SK-N-SH (cell line): ENCODE data around the gene STX18. TPM values are rescaled to one million over a fixed set of nuclear protein-coding genes. Genes with fewer than 3 reads are reported as not detected.

Experiments
- CTCF ChIA-PET: fragments of 300-600, 350-600 bp; formaldehyde crosslinking; extraction: SDS; loops from one replicate; lab custom pipeline; 2021; lab: Yijun Ruan, JAX
- POLR2A ChIA-PET: fragments of 350-600 bp; sonication (Branson Sonifier 250); formaldehyde crosslinking; extraction: SDS; loops from one replicate; lab custom pipeline; 2020; ENCODE audit warnings: antibody characterized with exemption, inconsistent platforms; lab: Yijun Ruan, JAX
- DNase-seq: peaks from one replicate; pipeline ENCODE4 v3.0.0; 2012
- H2AFZ ChIP-seq: fragments of 200-600 bp; sonication (generic); 2 replicates; pipeline ENCODE4 v1.8.1; 2016; ENCODE audit warnings: antibody characterized with exemption, mild to moderate bottlenecking, low read depth
- H3F3A ChIP-seq: fragments of 200-600 bp; sonication (generic); replicated peaks from 2 replicates; pipeline ENCODE3; 2016; ENCODE audit warnings: antibody characterized with exemption, mild to moderate bottlenecking; ENCODE audit not compliant: insufficient read depth
- H3K27ac ChIP-seq, 2 experiments: fragments of 200-500 bp in 1 of 2; fragments of 200-600 bp in 1 of 2; sonication (Bioruptor generic) in 1 of 2; sonication (generic), shearing (Covaris generic) in 1 of 2; 2 replicates each; pipeline versions ENCODE4 v1.5.1 to v1.6.1; 2014 to 2016; ENCODE audit warnings: low read depth in 2 of 2, inconsistent platforms in 1 of 2, low read length in 1 of 2, mild to moderate bottlenecking in 1 of 2, mixed read lengths in 1 of 2
- H3K27me3 ChIP-seq: fragments of 200-600 bp; sonication (generic), shearing (Covaris generic); 2 replicates; pipeline ENCODE4 v1.6.1; 2016; ENCODE audit warnings: mixed run types; ENCODE audit not compliant: insufficient read depth
- H3K36me3 ChIP-seq, 2 experiments: fragments of 200-500 bp in 1 of 2; fragments of 200-600 bp in 1 of 2; sonication (Bioruptor generic) in 1 of 2; sonication (generic) in 1 of 2; replicated peaks in 1 of 2; 2 replicates each; pipeline versions ENCODE3 to v1.5.1; 2014 to 2016; ENCODE audit warnings: low read length in 1 of 2, mild to moderate bottlenecking in 1 of 2; ENCODE audit not compliant: insufficient read depth in 2 of 2, control insufficient read depth in 1 of 2
- H3K4me1 ChIP-seq, 2 experiments: fragments of 200-500 bp in 1 of 2; fragments of 200-600 bp in 1 of 2; sonication (Bioruptor generic) in 1 of 2; sonication (generic), shearing (Covaris generic) in 1 of 2; 2 replicates each; pipeline versions ENCODE4 v1.5.1 to v1.6.1; 2014 to 2016; ENCODE audit warnings: low read depth in 1 of 2, low read length in 1 of 2, mixed run types in 1 of 2; ENCODE audit not compliant: insufficient read depth in 2 of 2, control insufficient read depth in 1 of 2
- H3K4me2 ChIP-seq: fragments of 200-600 bp; sonication (generic), shearing (Covaris generic); 2 replicates; pipeline ENCODE4 v1.6.1; 2017; ENCODE audit warnings: mixed run types
- H3K4me3 ChIP-seq, 2 experiments: fragments of 200-500 bp in 1 of 2; fragments of 200-600 bp in 1 of 2; sonication (Bioruptor generic) in 1 of 2; sonication (generic), shearing (Covaris generic) in 1 of 2; 2 replicates each; pipeline versions ENCODE4 v1.5.1 to v1.8.1; 2014 to 2016; ENCODE audit warnings: low read depth in 2 of 2, inconsistent platforms in 1 of 2, low read length in 1 of 2, mild to moderate bottlenecking in 1 of 2, mixed read lengths in 1 of 2, moderate library complexity in 1 of 2
- H3K79me2 ChIP-seq: fragments of 200-600 bp; sonication (generic); 2 replicates; pipeline ENCODE4 v1.8.1; 2017; ENCODE audit warnings: mild to moderate bottlenecking; ENCODE audit not compliant: insufficient read depth
- H3K9ac ChIP-seq: fragments of 200-600 bp; sonication (generic); 2 replicates; pipeline ENCODE4 v1.6.1; 2017; ENCODE audit warnings: mixed run types
- H3K9me2 ChIP-seq: fragments of 200-600 bp; sonication (generic); 2 replicates; pipeline ENCODE4 v1.6.1; 2017; ENCODE audit warnings: mixed run types
- H3K9me3 ChIP-seq: fragments of 200-600 bp; sonication (generic); 2 replicates; pipeline ENCODE4 v1.6.1; 2017; ENCODE audit warnings: mixed run types, mild to moderate bottlenecking, moderate library complexity
- H4K20me1 ChIP-seq: fragments of 200-600 bp; sonication (generic); 2 replicates; pipeline ENCODE4 v1.6.1; 2017; ENCODE audit warnings: mild to moderate bottlenecking, mixed run types; ENCODE audit not compliant: insufficient read depth
- CTCF ChIP-seq: fragments of 200-600 bp; sonication (generic); IDR thresholded peaks from 2 replicates; pipeline ENCODE4 v1.6.1; 2017; ENCODE audit warnings: antibody characterized with exemption, mild to moderate bottlenecking, moderate library complexity
- FOXJ3 ChIP-seq: sonication (generic); formaldehyde crosslinking; IDR thresholded peaks from 2 replicates; pipeline ENCODE4 v1.5.1; 2020; ENCODE audit warnings: mild to moderate bottlenecking, missing genetic modification reagents
- FOXM1 ChIP-seq: IDR thresholded peaks from 2 replicates; pipeline ENCODE4 v1.4.0; 2012; ENCODE audit warnings: low read depth, mild to moderate bottlenecking
- JUND ChIP-seq: IDR thresholded peaks from 2 replicates; pipeline ENCODE4 v1.4.0; 2012
- POLR2AphosphoS5 ChIP-seq: IDR thresholded peaks from 2 replicates; pipeline ENCODE4 v1.6.1; 2012; ENCODE audit warnings: low read depth, low read length
- REST ChIP-seq: IDR thresholded peaks from 2 replicates; pipeline ENCODE4 v1.6.1; 2012; ENCODE audit warnings: mild to moderate bottlenecking, low read depth, low read length, moderate library complexity
- SMC3 ChIP-seq: IDR thresholded peaks from 2 replicates; pipeline ENCODE4 v1.6.1; 2012; ENCODE audit warnings: low read depth, low read length, improper control_type of control experiment
- USF1 ChIP-seq: IDR thresholded peaks from 2 replicates; pipeline ENCODE4 v1.4.0; 2012; ENCODE audit warnings: low read depth, borderline replicate concordance
- ZBTB33 ChIP-seq: IDR thresholded peaks from 2 replicates; pipeline ENCODE4 v1.4.0; 2012; ENCODE audit warnings: low read depth, borderline replicate concordance
- WGBS: methylation state at CpG from one replicate; pipeline ENCODE4 v1.1.6; 2017; ENCODE audit warnings: low lambda C conversion rate; 5-methylcytosine and 5-hydroxymethylcytosine counted together
- polyA plus RNA-seq, 3 experiments: library from polyadenylated mRNA; depleted of rRNA; stranded (reverse); fragments of >200 nt; gene quantifications; 2 replicates each; pipeline ENCODE4 v1.2.3, GENCODE V29; 2012

Gene STX18
- polyA plus RNA-seq, 1 of the 3 experiments (the other 2 are of a cell fraction) = 17.3 TPM

- no peak for TF ChIP-seq REST
- TF ChIP-seq SMC3 = no peak
- no peak for TF ChIP-seq FOXM1
- TF ChIP-seq ZBTB33 = no peak
- TF ChIP-seq FOXJ3 = no peak
Measured at GRCh38 chr4:4383085-4383484, 158.8 kb downstream of the STX18 start (continued).

GRCh38 chr4:4379540-4380087, 162.2 kb downstream of the STX18 start:
- no peak for TF ChIP-seq USF1
- no peak for TF ChIP-seq JUND
- peak; percentile 17; the same call in 1 of the 2 replicates for TF ChIP-seq CTCF
- no peak for TF ChIP-seq POLR2AphosphoS5
- CTCF ChIA-PET = interaction anchor here (1.0 to 1.6 kb wide), 4 partner anchors 12 to 76 kb away, joined by 3 to 4 read pairs (median 3); no protein-coding TSS in a partner anchor
- Histone ChIP-seq H3K27ac (no peak overlapping the region), H3K4me2 (no peak overlapping the region), H3K4me1 (no peaks in the 10 kb centered on the region; a peak in 1 of 4 replicates), H3K9me3 (no peaks in the 10 kb centered on the region), H3K4me3 (no peak overlapping the region), H3K9ac (no peak overlapping the region), H3F3A (no peaks in the 10 kb centered on the region), H3K9me2 (no peaks in the 10 kb centered on the region), H3K36me3 (no peaks in the 10 kb centered on the region), H2AFZ (no peak overlapping the region), H3K27me3 (peaks cover 18% of the 10 kb centered on the region), H4K20me1 (no peaks in the 10 kb centered on the region), H3K79me2 (no peaks in the 10 kb centered on the region)
- POLR2A ChIA-PET = no interaction called here
- WGBS = 50% methylated on average over 6 of the region's 6 CpGs
- DNase-seq = no peak
